G401 (cell line): Measurements from ENCODE around the gene MAP1LC3B. TPM values are rescaled to one million over a fixed set of nuclear protein-coding genes. Genes with fewer than 3 reads are reported as not detected.
A peak's percentile ranks its signal among the peaks of the same experiment; 100 is the strongest.
"Not testable (repeated sequence)": the region's sequence is repeated elsewhere in the genome, so short reads cannot be mapped to it uniquely, and the experiment has no call there.

ENCODE experiments used
- DNase-seq: peaks from one replicate; pipeline ENCODE4 v3.0.0-alpha.2; 2015; ENCODE audit warnings: low spot score
- in situ Hi-C: cut with HindIII; loops from 2 replicates; pipeline ENCODE4 v1.10.0; 2016; ENCODE audit warnings: low sequenced_read_pairs, mixed read lengths
- total RNA-seq: library from RNA; depleted of rRNA; stranded (reverse); fragments of >200 nt; shearing (Covaris generic); gene quantifications from 2 replicates; pipeline ENCODE4 v1.2.3, GENCODE V29; 2014

The MAP1LC3B gene
- total RNA-seq, 1 experiment from 2014 or later = 26.7 TPM

GRCh38 chr16:87358696-87359095 lies 33.4 kb upstream of the MAP1LC3B start:
- peak; percentile 67 for DNase-seq
- in situ Hi-C loops = no loop called here

DNA sequence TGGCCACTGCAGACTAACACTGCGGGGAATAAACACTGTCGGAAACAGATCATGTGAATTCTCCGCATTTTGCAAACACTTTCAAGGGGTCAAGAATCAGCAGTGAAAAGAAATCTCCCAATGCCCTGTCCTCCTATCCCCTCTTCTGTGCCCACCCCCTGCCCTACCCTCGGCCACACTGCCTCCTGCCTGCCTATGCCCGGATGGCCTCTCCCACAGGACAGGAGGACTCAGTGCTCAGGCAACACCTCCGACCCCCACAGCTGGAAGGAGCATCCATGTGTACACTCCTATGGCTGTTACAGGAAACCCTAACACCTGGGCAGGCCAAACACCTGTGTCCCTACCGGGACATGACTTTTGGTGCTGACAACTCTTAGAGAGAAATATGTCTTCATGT lies 33.0 kb upstream of the MAP1LC3B start:
- no peak for DNase-seq
- in situ Hi-C loops = no loop called here

DNA sequence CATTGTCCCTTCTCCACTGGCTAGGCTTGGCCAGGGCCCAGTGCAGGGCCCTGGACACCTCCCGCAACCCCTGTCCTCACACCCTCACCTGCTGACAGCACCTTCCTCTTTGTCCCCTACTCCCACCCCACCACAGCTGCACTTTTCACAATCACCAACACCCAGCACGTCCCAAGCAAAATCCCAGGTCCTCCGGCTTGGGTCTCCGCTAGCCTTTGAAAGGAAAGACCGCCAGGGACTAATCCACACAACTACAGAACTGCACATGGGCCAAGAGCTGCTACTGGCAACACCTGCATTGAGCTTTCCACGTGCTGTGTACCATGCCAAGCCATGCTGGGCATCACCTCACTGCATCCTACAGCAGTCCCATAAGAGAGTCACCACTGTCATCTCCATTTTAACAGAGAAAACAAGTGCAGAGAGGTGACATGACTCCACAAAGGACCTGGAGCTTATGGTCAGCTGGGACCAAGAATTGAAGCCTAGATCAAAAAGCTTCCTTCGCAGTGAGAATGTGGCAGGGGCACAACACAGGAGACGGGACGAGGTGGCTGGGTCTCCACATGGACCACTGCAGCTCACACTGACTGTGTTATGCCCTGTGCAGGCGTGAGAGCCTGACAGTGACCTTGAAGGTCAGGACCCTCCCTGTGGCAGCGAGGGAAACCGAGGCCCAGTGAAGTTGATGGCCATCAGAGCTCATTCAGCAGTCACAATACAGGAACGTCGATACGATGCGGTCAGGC lies 31.1 kb upstream of the MAP1LC3B start:
- in situ Hi-C loops = no loop called here
- no peak for DNase-seq

DNA sequence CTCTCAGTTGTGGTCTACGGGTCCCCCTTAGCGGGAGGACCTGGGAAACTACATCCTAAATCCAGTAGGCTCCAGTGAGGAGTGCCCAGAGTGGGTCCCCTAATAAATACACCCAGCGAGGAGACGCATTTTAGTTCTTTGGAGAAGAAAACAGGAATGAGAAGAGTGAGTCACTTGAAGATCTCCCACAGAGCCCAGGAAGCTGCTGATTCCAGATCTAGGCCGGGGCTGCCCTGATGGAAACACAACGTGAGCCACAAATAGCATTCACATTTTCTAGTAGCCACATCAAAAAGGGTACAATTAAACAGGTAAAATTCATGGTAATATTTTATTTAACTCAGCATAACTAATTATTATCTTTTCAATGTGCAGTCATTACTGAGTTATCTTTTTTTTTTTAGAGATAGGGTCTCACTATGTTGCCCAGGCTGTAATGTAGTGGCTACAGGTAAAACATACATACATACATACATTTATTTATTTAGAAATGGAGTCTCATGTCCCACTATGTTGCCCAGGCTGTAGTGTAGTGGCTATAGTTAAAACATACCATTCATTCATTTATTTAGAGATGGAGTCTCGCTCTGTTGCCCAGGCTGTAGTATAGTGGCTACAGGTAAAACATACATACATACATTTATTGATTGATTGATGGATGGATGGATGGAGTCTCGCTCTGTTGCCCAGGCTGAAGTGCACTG lies 30.1 kb upstream of the MAP1LC3B start:
- in situ Hi-C loops = no loop called here
- DNase-seq = no peak

DNA sequence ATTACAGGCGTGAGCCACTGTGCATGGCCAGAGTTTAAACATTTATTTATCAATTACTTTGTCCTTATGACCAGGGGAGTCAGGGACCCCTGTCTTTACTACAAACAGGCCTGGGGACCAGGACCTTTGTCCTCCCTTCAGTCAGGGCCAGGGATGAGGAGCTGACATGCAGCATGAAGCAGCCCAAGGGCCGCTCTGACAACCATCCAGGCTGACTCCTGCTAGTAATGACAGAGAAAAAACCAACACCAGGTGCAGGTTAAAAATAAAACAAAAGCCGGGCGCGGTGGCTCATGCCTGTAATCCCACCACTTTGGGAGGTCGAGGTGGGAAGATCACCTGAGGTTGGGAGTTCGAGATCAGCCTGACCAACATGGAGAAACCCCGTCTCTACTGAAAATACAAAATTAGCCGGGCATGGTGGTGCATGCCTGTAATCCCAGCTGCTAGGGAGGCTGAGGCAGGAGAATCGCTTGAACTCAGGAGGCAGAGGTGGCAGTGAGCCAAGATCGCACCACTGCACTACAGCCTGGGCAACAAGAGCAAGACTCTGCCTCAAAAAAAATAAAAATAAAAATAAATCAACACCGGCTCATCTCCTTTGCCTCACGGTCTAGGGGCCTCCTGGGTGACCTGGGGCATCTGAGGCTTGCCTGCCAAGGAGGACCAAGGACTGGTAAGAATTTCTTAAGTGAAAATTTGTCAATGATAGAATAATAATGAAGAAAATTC lies 29.1 kb upstream of the MAP1LC3B start:
- DNase-seq, in situ Hi-C loops: not testable (repeated sequence)

DNA sequence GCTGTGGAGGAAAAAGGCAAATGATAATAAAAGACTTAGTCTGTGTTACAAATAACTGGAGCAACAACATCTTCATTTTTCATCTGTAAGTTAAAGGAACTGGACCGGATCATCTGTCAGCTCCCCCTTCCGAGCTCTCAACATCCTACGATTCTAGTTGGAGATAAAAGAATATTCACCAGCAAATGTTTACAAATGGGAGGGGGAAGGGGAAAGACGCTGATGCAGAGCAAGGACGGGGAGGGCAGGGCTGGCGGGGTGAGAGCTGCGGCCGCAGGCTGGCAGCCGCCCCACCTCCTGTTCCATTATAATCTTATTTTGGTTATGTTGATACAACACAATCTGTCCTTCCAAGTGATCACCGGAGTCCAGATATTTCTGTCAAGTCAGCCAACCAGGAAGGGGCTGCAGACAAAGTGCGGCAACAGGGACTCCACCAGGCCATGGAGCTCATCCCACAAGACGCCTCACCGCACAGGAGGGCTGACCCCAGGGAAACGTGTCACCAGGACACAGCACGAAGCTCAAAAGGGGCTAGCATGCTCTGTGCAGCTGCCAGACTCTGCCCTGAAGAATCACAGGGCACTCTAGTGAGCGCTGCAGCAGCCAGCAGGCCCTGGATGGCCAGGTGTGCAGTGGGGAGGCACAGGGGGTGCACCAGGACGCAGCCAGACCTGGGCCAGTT lies 28.2 kb upstream of the MAP1LC3B start:
- peak; percentile 96 for DNase-seq
- in situ Hi-C loops = no loop called here

GRCh38 chr16:87365021-87365713 lies 27.0 kb upstream of the MAP1LC3B start:
- no peak for DNase-seq
- in situ Hi-C loops = no loop called here

DNA sequence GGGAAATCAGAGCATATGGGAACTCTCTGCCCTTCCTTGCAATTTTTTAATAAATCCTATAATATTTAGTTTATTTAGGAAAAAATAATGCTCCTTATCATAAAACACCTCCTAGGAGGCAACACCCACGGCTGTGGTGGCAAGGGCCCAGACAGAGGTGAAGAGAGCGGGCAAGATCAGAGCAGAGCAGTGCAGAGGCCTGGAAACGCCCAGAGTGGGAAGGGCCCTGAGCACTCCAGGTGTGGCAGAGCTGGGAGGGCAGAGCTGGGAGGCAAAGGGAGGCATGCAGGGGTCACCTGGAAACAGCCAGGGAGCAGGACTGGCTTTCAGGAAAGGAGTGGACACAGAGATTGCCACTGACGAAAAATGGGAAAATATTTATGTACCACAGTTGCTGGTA lies 25.8 kb upstream of the MAP1LC3B start:
- in situ Hi-C loops = no loop called here
- DNase-seq = no peak

- DNase-seq = no peak
- in situ Hi-C loops = no loop called here
Measured at GRCh38 chr16:87366930-87367329, 25.2 kb upstream of the MAP1LC3B start.

DNA sequence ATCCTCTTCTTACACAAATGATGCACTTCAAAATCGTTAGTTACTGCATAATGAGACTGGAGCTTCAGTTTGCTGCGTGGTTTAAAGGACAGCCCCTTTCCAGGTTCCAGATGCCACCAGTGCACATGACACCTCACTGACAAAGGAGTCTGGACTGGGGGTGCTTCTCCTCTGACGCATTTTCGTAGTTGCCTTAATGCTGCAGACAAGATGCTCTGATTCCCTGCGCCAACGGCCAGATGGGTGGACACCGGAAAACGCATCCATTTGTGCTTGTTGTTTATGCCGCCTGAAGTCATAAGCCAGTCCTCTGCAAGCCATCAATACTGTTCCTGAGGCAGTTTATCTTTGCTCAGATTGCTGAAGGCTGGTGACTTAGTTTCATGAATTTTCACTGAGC lies 24.6 kb upstream of the MAP1LC3B start:
- DNase-seq = peak; percentile 77
- in situ Hi-C loops = no loop called here

GRCh38 chr16:87368029-87368770 lies 23.9 kb upstream of the MAP1LC3B start:
- no peak for DNase-seq
- in situ Hi-C loops = no loop called here

DNA sequence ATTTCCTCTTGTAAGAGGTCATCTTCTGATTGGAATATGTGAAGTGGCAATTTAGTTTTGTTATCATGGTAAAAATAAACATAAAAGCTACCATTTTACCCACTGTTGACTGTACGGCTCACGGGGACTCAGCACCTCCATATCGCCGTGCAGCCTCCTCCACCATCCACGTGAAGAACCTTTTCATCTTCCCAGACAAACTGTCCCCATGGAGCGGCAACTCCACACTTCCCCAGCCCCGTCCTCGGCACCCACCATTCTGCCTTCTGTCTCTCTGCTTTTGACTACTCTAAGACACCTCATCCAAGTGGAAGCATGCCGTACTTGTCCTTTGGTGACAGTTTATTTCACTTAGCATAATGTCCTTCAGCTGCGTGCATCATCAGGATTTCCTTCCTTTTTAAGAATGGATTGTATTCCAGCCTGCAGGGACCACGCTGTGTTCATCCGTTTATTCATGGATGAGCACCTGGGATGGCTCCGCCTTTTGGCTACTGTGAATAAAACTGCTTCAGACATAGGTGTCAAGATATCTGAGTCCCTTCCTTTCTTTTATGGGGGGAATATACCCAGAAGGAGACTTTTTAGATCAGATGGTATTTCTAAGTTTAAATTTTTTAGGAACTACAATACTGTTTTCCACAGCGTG lies 22.9 kb upstream of the MAP1LC3B start:
- in situ Hi-C loops = no loop called here
- DNase-seq = peak; percentile 95

DNA sequence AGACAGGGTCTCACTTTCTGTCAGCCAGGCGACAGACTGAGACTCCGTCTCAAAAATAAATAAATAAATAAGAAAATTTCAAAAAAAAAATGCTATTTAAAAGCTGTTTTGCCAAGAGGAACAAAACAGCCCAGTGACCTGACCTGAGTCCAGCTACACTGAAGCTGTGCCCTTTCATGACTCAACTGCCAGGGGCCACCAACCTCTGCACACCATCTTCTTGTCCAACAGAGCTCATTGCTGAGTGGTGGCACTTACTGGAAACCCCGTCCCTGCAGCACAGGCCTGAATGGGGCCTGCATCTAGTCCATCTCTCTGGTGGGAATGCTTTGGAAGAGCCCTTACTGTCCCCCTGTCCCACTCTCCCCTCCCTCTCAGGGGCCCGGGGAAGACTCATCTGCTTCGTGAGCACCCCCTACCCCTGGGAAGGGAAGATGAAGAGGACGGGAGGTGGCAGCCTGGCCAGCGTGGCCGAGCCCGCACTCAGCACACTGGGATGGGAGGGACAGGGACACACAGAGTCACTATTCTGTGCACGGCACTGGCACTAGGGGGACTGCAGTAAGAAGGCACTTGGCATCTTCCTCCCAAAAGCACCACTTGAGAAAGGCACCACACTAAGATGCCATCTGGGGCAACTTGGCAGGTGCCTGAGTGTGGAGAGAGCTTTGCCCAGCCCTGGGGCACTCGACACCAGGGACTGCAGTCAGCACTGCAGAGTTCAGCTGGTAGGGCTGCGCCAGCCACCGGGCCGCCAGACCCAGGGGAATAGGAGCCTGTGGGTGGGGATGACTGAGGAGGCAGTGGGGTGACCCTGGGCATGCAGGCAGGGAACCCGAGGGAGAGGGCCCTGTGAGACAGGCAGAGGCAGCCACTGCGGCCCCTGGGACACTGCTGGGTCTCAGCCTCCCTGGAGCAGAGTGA lies 22.1 kb upstream of the MAP1LC3B start:
- in situ Hi-C loops = no loop called here
- peak; percentile 97 for DNase-seq

DNA sequence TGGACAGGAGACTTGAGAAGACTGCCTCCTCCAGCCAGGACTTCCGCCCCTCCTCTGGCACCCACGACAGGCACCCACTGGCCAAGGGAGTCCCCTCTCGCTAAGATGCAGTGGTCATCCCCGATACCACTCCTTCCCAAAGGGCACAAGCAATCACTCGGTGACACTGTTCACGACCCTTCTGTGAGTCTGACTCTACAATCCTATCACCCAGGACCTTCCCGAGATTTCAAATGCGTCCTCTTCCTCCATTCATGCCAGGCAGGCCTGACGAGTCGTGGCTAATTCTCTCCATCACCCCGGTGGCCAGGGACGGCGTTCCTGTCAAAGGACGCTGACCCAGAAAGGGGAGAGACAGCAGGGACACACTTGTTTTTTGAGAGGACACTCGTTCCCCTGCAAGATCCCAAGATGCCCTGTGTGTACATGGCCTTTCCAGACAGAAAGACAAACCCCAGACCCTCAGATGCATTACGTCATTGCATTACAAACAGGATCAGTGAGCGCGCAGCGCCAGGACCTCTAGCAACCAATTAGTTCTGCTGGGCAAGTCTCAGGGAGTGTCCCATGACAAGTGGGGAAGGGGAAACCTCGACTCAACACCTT lies 20.8 kb upstream of the MAP1LC3B start:
- no peak for DNase-seq
- in situ Hi-C loops = no loop called here

GRCh38 chr16:87372305-87372704 lies 19.8 kb upstream of the MAP1LC3B start:
- no peak for DNase-seq
- in situ Hi-C loops = no loop called here

GRCh38 chr16:87374313-87374712 lies 17.8 kb upstream of the MAP1LC3B start:
- in situ Hi-C loops = no loop called here

More at GRCh38 chr16:87374313-87374712, 17.8 kb upstream of the MAP1LC3B start:
- peak; percentile 70 for DNase-seq
